NCI-H2029 (cell line): ENCODE data around the gene ERFE.

Experiments
- DNase-seq: peaks from one replicate; lab custom pipeline; 2025; lab: John Stamatoyannopoulos, UW

ERFE gene

GRCh38 chr2:238140040-238140439 lies 18.7 kb upstream of the ERFE start:
- no peak for DNase-seq

GRCh38 chr2:238140721-238141540 lies 17.8 kb upstream of the ERFE start:
- DNase-seq = no peak

- DNase-seq = peak; percentile 35
Measured at GRCh38 chr2:238141541-238142318, 17.0 kb upstream of the ERFE start.

- no peak for DNase-seq
Measured at GRCh38 chr2:238142382-238143205, 16.2 kb upstream of the ERFE start.

- no peak for DNase-seq
Measured at GRCh38 chr2:238143239-238143951, 15.4 kb upstream of the ERFE start.

GRCh38 chr2:238144262-238144661 lies 14.5 kb upstream of the ERFE start:
- DNase-seq = no peak

- no peak for DNase-seq
Measured at GRCh38 chr2:238145046-238145445, 13.7 kb upstream of the ERFE start.

- no peak for DNase-seq
Measured at GRCh38 chr2:238145851-238146250, 12.9 kb upstream of the ERFE start.

- no peak for DNase-seq
Measured at GRCh38 chr2:238146884-238147544, 11.8 kb upstream of the ERFE start.

GRCh38 chr2:238148981-238149380 lies 9.8 kb upstream of the ERFE start:
- no peak for DNase-seq

GRCh38 chr2:238149841-238150572 lies 8.8 kb upstream of the ERFE start:
- no peak for DNase-seq

GRCh38 chr2:238150686-238151085 lies 8.1 kb upstream of the ERFE start:
- no peak for DNase-seq

GRCh38 chr2:238151205-238151604 lies 7.6 kb upstream of the ERFE start:
- no peak for DNase-seq

- no peak for DNase-seq
Measured at GRCh38 chr2:238151628-238152235, 7.0 kb upstream of the ERFE start.

GRCh38 chr2:238152771-238153688 lies 5.7 kb upstream of the ERFE start:
- DNase-seq = no peak

- DNase-seq = no peak
Measured at GRCh38 chr2:238154570-238154969, 4.2 kb upstream of the ERFE start.

GRCh38 chr2:238155051-238155760 lies 3.6 kb upstream of the ERFE start:
- no peak for DNase-seq
